Stimulated activated CD4-positive, alpha-beta T cell treated with anti-CD3 and anti-CD28 coated beads, Interleukin-15, amount 100 ng/mL, for 1 hour (primary cell): ENCODE measurements around the gene SIRT7.

Experiments used
- DNase-seq, 2 donors: peaks; one replicate each; pipeline ENCODE4 v3.0.0-alpha.2; 2020; ENCODE audit warnings: low read depth in 1 of 2, low spot score in 1 of 2

Gene SIRT7, protein sequence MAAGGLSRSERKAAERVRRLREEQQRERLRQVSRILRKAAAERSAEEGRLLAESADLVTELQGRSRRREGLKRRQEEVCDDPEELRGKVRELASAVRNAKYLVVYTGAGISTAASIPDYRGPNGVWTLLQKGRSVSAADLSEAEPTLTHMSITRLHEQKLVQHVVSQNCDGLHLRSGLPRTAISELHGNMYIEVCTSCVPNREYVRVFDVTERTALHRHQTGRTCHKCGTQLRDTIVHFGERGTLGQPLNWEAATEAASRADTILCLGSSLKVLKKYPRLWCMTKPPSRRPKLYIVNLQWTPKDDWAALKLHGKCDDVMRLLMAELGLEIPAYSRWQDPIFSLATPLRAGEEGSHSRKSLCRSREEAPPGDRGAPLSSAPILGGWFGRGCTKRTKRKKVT

DNA sequence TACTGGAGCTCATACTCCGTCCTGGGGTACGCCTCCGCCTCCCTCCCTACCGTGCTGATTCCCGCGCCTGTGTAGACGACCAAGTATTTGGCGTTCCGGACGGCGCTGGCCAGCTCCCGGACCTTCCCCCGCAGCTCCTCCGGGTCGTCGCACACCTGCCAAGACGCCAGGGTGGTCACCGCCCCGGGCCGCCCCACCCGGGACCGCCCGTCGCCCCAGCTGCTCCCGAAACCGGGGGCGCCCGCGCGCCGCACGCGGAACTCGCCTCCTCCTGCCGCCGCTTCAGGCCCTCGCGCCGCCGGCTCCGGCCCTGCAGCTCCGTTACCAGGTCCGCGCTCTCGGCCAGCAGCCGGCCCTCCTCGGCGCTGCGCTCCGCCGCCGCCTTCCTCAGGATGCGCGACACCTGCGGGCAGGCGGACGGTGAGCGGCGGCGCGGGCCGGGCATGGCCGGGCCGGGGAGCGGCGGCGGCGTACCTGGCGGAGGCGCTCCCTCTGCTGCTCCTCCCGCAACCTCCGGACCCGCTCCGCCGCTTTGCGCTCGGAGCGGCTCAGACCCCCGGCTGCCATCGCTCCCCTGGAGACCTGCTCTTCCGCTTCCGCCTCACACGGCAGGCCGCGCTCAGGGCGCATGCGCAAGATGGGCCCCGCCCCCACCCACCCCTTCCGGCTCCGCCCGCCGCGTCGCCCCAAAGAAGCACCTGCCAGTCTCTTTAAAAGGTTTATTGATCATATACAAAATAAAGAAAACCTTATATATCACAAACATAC lies at the start of gene SIRT7:
Gene SIRT7 (minus strand): TSS at position 612 of the 768 bp plus-strand sequence. CDS start 45 bp downstream, at position 567.
- DNase-seq = peak; percentile 72 to 76

DNA sequence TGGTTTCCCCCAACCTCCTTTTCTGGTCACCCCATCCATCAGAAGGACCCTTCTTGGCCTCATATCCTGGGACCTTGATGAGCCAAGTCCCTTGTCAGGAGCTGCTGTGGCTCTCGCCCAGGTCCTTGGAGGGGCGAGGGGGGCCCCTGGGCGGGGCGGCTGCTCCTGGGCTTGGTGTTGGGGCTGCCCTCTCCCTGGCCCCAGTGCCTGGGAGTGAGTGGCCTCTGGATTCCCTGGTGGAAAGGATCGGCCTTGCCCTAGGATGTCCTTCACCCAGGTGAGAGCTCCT lies 49.2 kb upstream of the SIRT7 start:
- no peak for DNase-seq

DNA sequence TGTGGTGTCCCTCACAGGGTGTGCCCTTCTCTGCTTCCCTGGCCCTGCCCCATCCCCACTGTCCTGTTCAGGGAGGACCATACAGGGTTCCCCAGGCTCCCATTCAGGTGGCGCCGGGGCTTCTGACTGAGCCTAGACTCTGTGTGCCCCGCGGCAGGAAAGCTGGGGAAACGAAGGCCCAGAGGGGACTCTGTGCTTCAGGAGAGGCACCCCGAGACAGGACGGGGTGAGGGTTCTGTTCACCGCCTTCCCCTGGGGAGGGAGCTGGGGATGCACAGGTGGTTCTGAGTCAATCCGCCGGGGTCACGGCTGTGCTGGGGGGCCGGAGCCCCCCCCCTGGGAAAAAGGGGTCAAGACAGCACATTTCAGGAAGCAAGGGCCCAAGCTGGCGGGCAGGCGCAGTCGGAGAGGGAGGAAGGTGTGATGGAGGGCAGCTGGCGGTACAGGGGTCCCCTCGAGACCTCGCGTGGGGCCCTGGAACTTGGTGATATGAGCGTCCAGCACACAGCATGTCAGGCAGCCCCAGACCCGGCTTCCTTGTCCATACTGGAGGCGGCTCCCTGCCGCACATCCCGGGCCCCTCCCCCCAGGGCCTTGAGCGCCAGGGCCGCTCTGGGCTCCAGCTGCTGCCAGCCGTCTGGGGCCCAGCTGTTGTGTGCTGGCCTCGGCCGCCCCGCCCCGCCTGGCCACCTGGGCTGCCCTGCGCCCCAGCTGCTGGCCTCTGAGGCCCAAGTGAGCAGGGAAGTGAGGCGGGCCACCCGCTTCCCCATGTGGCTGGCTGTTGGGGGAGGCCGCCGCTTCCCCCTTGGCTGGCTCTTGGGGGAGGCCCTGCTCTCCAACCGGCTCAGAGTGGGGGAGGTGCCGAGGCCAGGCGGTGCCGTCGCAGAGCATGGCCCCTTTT lies 48.6 kb upstream of the SIRT7 start:
- DNase-seq = no peak

DNA sequence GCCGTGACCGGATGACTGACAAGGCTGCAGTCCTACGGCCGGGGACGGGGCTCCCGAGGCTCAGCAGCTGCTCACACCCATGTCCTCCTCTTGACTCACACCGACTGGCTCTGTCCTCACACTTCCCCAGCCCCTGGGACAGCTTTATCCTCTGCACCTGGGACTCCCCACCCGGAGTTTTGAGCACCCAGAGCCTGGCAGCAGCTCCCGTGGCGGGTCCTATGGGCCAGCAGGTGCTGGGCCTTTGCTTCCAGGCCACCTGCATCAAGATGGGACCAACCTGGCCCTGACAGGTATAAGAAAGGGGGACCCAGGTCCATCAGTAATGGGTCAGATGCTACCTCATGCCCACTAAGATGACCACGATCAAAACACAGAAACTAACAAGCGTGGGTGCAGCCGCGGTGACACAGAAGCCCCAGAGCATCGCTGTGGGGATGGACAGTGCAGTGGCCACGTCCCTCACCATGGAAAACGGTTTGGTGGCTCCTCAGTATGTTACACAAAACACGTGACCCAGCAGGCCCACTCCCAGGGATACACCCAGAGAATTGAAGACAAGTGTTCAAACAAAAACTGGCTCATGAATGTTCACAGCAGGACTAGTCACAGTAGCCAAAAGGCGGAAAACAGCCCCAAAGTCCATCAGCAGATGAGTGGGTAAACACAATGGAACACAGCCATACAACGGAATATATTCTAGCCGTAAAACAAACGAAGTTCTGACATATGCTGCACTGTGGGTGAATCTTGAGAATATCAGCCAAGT lies 46.3 kb upstream of the SIRT7 start:
- DNase-seq = no peak

DNA sequence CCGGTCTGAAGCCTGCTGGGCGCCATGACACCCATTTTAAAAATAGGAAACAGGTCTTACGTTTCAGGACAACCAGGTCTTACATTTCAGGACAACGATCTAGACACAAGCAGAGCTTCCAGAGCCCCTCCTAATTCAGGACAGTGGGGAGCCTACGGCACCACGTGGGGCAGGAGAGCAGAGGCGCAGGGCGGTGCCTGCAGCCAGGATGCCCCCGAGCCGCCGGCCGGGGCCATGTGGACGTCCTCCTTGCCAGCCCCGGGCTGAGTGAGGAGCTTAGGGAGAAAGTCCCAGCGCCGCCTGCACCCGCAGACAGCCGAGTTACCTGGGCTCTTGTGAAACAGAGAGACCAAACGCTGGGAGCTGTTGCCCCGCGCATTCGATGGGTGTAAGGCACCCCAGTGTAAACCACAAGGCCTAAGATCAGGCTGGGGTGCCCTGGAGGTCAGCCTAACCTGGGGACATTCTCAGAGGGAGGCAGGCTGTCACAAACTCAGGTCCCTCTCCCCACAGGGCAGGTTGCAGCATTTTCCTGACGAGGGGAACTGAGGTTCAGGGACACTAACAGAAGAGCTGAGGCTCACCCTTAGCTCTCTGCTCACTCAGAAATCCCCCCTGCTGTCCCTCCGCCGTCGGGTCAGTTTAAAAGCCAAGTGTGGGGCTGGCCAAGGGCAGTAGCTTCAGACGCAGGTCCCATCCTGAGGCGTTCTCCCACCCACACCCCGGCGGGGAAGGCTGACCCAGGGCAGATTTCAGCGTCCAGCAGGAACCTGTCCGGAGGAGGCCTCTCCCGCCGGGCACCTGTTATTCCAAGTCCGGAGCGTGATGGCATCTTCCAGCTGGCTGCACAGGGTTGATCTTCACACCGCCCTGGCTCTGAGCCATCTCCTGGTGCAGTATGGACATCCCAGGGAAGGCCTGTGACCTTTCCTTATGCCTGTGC lies 44.8 kb upstream of the SIRT7 start:
- no peak for DNase-seq

DNA sequence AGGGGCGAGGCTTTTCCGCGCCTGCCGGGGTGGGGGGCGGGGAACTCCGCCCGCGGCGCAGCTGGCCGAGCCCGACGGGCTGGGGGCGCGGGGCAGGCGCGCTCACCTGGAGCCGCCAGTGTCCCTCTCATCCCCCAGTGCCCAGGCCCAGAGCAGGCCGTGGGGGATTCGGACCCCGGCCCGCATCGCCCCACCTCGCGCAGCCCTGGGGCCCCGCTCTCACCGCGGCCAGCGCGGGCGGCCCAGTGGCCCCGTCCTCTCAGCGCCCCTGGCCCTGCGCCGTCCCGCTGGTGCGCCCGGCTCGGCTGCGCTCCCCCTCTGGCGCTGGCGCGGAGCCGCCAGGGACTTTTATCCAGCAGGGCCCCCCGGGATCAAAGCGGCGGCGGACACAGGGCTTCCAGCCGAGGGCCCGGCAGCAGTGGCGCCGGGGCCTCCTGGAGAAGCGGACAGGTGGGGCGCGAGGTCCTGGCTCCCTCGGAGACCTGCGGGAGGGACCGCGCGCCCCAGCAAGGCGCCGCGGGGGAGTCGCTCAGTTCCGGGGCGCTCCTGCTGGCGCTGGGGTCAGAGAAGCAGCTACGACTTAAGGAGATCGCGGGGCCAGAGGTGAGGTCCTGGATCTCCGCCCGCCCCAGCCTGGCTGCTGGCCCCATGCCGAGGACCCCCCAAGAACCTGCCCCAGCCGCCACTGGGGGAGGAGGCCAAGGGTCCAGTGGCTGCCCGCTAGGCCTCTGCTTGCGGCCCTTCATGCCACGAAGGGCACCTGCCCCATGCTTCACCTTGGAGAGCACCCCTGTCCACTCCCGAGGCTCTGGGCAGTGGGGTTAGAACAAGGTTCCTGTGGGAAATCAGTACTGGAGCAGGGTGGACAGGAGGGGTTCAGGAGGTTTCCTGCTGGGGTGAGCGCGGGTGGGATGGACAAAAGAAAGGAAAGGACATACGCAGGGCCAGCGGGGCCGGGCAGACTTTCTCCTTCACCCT lies 43.8 kb upstream of the SIRT7 start:
- DNase-seq = no peak

DNA sequence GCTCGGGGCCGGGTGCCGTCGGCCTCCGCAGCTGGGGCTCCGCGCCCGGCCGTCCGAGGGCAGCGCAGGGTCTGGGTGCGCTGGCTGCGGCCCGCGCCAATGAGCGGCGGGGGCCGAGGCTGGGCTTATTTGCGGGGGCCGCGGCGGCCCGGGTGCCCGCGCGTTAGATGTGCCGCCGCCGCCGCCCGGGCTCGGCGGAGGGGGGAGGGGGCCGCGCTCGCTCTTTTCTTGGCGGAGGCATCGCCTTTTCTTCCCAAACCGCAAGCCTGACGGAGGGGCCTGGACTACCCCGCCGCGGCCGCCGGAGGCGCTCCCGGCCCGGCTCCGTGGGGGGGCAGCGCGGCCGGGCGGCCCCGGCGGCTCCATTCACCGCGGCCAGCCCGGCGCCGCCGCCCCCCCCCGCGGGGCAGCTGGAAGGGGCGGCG lies 43.1 kb upstream of the SIRT7 start, which contains the start of gene NOTUM:
Gene NOTUM (minus strand): TSS at position 101 of the 425 bp plus-strand sequence. CDS start 278 bp downstream, outside the sequence.
- no peak for DNase-seq

DNA sequence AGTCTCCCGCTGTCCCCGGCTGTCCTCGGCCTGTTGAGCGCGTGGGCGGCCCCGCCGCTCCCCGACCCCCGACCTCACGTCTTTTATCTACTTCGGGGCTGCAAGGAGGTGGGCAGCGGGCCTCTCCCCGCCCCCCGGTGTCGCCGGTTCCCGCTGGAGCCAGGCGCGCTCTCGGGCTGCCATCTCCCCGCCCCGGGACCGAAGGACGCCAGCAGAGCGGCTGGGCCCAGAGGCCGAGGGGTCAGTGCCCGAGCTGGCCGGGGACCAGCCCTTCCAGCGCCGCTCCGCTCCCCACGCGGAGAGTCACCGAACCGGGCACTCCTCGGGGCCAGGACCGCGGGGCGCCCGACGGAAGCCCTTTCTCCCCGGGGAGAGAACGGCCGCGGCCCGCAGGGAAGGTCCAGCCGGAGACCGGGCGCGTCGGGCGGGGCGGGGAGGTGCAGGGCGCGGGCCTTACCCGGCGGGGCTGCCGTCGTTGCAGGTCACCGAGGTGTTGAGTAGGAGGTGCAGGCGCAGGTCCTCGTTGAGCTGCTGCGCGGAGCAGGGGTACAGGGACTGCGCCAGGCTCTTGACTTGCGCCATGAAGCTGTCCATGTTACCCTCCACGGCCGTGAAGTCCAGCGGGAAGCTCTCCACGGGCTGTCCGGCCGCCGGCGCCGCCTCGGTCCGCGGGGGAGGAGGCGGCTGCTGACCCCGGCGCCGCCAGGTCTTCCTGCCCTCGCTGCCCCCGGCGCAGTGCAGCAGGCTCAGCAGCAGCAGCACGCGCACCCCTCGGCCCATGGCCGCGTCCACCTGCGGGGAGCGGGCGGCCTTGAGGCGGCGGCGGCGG lies 42.4 kb upstream of the SIRT7 start:
- DNase-seq = no peak

DNA sequence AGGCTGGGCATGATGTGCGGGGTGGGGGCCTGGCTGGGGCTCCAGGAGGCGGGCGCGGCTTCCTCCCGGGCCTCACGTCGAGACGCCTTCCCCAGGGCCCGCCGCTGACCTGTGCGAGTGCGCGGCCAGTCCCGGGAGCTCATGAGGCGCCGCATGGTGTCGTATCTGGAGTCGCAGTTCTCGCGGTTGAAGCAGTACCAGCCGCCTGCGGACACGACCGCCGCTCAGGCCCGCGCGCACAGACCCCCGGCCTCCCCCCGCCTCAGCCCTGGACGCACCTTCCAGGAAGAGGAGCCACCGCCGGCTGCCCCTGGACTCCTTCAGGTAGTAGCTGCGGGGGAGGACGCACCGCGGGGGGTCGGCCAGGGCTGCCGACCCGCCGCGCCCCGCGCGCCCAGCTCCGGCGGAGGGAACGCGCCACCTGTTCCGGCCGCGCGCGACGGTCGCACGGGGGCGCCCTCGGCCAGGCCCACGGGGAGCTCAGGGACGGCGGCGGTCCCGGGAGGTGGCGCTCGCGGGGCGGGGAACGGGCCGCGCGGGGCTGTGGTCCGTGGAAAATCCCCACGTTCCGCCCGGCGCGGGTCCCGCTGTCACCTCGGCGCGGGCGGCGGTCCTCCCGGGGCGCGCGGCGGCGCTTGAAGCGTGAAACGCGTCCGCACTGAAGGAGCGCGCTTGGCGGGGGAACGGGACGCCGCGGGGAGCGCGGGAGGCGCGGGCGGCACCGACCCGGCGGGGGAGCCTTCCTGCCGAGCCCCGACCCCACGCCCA lies 41.6 kb upstream of the SIRT7 start:
- peak; percentile 78 to 81 for DNase-seq

DNA sequence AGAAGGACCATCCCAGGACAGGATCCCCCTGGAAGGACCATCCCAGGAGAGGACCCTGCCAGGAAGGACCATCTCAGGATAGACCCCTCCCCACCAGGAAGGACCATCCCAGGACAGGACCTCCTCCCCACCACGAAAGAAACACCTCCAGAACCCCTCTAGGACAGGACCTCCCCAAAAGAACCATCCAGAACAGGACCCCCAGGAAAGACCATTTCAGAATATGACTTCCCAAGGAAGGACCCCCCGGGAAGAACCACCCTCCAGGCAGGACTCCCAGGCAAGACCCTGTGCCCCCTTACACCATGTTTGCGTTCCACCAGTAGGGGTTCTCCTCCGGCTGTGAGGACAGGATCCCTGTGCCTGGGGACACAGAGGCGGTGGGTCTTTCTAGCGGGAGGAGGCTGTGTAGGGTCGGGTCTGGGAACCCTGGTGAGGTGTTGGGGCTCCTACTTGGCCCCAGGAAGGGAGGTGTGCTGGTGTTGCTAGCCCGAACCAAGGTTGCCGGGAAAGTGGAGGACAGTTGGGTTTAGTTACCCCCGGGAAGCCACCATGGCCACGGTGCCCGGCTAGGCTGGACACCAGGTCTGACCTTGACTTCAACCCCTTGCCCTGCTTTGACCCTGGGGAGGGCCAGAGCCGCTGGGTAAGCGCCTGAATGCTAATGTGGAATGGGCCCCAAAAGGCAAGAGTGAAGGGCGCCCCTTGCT lies 40.8 kb upstream of the SIRT7 start:
- no peak for DNase-seq

DNA sequence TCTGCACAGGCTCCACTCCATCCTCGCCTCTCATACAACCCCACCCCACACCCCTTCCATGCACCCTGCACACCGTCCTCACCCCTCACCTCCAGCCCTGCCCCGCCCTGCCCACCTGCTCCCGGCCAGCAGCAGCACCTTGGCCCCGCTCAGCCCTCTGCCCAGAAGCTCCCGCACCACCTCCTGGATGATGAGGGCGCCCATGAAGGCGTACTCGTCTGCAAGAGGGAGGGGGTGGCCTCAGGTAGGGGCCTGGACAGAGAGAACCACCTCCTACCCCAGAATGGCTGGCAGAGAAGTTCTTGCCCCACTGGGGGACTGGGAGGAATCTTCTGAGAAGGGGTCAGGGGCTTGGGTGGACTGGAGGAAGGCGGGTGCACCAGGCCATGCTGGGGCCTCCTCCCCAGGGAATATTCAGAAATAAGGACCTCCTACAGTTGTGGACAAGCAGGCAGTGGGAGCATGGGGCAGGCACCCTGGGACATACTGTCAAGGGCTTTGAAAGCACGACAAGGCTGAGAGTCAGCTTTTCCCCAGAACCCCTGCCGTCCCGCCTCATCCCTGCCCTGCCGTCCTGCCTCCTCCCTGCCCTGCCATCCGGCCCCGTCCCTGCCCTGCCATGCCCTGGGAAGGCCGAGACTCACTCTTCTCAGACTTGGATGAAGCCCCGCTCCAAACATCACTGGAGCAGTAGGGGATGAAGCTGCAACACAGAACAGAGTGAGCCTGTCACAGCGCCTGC lies 39.9 kb upstream of the SIRT7 start:
- DNase-seq = no peak

DNA sequence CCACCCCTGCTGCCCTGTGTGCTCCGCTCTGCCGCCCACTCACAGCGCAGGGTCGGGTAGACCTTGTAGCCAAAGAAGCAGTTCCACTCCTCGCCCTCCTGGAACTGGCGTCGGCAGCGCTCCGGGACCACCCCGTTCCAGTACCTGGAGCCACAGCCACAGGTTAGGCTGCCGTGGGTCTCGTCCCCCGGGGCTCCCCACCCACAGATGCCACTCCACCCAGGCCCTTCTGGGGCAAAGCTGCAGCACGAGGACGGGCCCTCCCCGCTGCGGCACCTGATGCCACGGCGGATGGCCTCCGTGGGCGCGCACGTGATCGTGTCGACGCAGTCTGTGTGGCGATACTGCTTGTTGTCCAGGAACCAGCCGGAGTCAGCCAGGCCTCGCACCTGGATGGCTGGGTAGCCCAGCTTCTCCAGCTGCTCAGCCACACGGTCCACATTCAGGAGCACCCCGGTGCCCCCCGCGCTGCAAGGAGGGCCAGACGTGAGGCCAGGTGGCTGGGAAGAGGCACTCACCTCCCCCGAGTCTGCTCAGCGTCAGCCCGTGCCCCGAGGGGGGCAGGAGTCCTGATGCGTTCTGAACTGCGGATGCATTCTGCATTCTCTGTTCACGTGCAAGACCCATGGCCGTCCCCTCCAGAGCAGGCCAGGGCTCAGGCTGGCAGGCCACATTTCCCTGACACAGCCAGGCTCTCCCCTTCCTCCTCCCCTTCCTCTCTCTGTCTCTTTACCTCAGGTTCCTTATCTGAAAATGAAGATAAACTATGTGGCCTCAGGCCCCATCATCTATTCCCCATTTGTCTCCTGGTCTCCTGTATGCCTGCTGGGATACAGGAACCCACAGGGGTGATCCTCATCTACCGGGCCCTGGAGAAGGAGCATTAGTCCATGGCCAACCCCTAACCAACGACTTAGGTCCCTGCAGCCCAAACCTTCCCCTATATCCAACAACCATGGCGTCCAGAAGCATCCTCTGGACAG lies 38.9 kb upstream of the SIRT7 start:
- DNase-seq = no peak

DNA sequence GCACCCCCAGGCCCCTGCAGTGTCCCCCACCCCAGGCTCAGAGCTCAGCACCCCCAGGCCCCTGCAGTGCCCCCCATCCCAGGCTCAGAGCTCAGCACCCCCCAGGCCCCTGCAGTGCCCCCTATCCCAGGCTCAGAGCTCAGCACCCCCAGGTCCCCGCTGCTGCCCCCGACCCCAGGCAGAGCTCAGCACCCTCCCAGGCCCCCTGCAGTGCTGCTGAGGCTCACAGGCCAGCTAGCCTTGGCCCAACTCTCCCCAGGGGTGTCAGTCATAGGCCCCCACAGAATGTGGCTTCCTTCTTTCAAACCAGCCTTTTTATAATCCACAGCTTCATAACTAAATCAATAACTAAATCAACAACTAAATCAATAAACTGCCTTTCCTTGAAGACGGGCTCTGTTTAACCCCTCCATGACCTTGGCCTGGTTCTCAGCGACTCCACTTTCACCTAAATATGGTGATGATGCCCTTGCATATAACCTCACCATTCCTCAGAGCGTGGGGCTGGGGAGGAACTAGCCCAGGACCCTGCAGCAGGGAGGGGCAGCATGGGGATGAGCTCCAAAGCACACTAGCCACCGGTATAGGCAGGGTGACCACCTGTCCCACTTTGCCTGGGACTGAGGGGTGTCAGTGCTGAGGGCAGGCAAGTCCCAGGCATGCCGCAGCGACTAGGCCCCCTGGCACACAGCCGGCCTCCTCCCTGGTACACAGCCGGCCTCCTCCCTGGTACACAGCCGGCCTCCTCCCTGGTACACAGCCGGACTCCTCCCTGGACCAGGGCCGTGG lies 38.0 kb upstream of the SIRT7 start:
- DNase-seq = no peak
